Islet of Langerhans (tissue), 1 donor: Measurements from ENCODE around the gene LIMD2.

Experiments used
- FAIRE-seq: peaks from one replicate; lab custom pipeline; 2011; peaks lifted over from hg19 to GRCh38; lab: Jason Lieb, UNC

Gene LIMD2

GRCh38 chr17:63681530-63681929, 18.4 kb downstream of the LIMD2 start:
- no peak for FAIRE-seq

- FAIRE-seq = no peak
Observed at GRCh38 chr17:63680700-63681099, 19.2 kb downstream of the LIMD2 start.

GRCh38 chr17:63679214-63679613, 20.7 kb downstream of the LIMD2 start:
- no peak for FAIRE-seq

- no peak for FAIRE-seq
Observed at GRCh38 chr17:63676584-63676983, 23.3 kb downstream of the LIMD2 start.

GRCh38 chr17:63675607-63676546, 24.0 kb downstream of the LIMD2 start:
- FAIRE-seq = no peak

GRCh38 chr17:63675231-63675606, 24.7 kb downstream of the LIMD2 start:
- no peak for FAIRE-seq

- FAIRE-seq = no peak
Observed at GRCh38 chr17:63672856-63673255, 27.1 kb downstream of the LIMD2 start.

GRCh38 chr17:63665527-63666214, 34.3 kb downstream of the LIMD2 start:
- no peak for FAIRE-seq

GRCh38 chr17:63659850-63660249, 40.1 kb downstream of the LIMD2 start:
- FAIRE-seq = no peak

- FAIRE-seq = no peak
Observed at GRCh38 chr17:63658366-63658765, 41.6 kb downstream of the LIMD2 start.

GRCh38 chr17:63657786-63658185, 42.1 kb downstream of the LIMD2 start:
- no peak for FAIRE-seq

GRCh38 chr17:63653050-63653449, 46.9 kb downstream of the LIMD2 start:
- no peak for FAIRE-seq

GRCh38 chr17:63652106-63652505, 47.8 kb downstream of the LIMD2 start:
- no peak for FAIRE-seq

- no peak for FAIRE-seq
Observed at GRCh38 chr17:63649813-63650212, 50.1 kb downstream of the LIMD2 start.

- FAIRE-seq = no peak
Observed at GRCh38 chr17:63647936-63648335, 52.0 kb downstream of the LIMD2 start.

GRCh38 chr17:63647065-63647725, 52.7 kb downstream of the LIMD2 start:
- FAIRE-seq = no peak

- no peak for FAIRE-seq
Observed at GRCh38 chr17:63646488-63646806, 53.5 kb downstream of the LIMD2 start.
